C4-2B (cell line): ENCODE measurements around the gene PCYOX1L.

Source experiments
- ZFX ChIP-seq: fragments of 450-650 bp; IDR thresholded peaks from 2 replicates; pipeline ENCODE4 v1.6.1; 2017
- TF ChIP-seq, protein P1 (sequence below): fragments of 450-650 bp; conservative IDR thresholded peaks from 2 replicates; pipeline ENCODE4 v1.5.1; 2017; ENCODE audit warnings: mild to moderate bottlenecking

DNA sequence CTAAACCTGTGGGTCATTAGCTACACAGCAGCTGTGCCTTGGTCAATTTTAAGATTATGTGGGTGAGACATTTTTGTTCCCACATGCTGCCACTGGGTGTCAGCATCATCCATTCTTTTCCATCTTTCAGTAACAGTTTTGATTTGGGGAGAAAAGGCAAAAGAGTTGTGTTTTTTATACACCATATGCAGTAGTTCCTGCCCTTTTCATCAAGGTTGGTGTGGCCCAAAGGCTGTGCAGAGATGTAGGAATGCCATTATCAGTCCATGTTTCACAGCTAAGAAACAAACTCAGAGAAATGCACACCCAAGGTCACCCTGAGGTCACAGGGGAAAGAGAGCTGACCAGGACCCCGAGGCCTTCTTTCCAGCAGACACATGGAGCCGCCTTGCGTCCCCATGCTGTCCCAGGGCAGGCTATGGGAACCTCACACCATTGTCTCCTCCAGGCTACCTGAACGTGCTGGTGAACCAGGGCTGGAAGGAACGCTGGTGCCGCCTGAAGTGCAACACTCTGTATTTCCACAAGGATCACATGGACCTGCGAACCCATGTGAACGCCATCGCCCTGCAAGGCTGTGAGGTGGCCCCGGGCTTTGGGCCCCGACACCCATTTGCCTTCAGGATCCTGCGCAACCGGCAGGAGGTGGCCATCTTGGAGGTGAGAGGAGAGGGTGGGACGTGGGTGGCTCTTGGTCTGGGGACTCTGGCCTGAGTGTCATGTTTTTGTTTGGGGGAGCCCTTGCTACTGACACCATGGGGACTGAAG lies 40.4 kb upstream of the PCYOX1L start:
- TF ChIP-seq, protein P1, sequence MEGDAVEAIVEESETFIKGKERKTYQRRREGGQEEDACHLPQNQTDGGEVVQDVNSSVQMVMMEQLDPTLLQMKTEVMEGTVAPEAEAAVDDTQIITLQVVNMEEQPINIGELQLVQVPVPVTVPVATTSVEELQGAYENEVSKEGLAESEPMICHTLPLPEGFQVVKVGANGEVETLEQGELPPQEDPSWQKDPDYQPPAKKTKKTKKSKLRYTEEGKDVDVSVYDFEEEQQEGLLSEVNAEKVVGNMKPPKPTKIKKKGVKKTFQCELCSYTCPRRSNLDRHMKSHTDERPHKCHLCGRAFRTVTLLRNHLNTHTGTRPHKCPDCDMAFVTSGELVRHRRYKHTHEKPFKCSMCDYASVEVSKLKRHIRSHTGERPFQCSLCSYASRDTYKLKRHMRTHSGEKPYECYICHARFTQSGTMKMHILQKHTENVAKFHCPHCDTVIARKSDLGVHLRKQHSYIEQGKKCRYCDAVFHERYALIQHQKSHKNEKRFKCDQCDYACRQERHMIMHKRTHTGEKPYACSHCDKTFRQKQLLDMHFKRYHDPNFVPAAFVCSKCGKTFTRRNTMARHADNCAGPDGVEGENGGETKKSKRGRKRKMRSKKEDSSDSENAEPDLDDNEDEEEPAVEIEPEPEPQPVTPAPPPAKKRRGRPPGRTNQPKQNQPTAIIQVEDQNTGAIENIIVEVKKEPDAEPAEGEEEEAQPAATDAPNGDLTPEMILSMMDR, result peak; percentile 84
- TF ChIP-seq ZFX, result no peak
